Upper lobe of left lung (tissue), 4 donors: ENCODE results near the gene ZCCHC7.
"Not testable (repeated sequence)": the region's sequence is repeated elsewhere in the genome, so short reads cannot be mapped to it uniquely, and the experiment has no call there.

ENCODE experiments used
- CTCF ChIP-seq, 6 experiments: fragments of 450-650 bp in 4 of 6; fragments of 200-600 bp in 2 of 6; sonication (generic) in 2 of 6; IDR thresholded peaks; one replicate each; pipeline ENCODE4 v1.5.1; 2016 to 2019; ENCODE audit warnings: antibody characterized with exemption in 6 of 6
- EP300 ChIP-seq, 4 donors: sonication (generic); formaldehyde crosslinking; IDR thresholded peaks; one replicate each; pipeline ENCODE4 v1.5.1; 2017; ENCODE audit warnings: antibody characterized with exemption in 4 of 4, control low read depth in 2 of 4
- POLR2A ChIP-seq, 4 donors: fragments of 450-650 bp; IDR thresholded peaks; one replicate each; pipeline ENCODE4 v1.5.1; 2016 to 2017; ENCODE audit warnings: antibody characterized with exemption in 4 of 4, mild to moderate bottlenecking in 2 of 4

DNA sequence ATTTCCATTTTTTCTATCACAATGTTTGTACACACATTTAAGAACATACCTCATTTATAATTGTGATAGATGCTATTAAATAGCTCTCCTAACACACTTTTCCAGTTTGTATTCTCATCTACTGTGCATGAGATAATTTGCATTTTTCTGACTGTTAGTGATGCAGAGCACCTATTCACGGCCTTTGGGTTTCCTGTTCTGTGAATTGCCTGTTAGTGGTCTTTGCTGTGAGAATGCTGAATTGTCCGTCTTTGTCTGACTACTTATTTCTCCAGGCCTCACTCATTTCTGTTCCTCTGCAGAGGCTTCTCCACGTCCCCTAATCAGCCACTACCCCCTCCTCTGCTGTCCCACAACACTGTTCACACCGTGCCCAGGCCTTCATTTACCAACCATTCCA, 45.6 kb upstream of the ZCCHC7 start:
- TF ChIP-seq CTCF, EP300, POLR2A (IDR thresholded peaks at IDR 0.05): not testable (repeated sequence)
